HTERT RPE-1 (cell line): ENCODE results near the gene LMO1.

ENCODE experiments used
- in situ Hi-C: fragments of 300-500 bp; cut with MboI; formaldehyde crosslinking; loops from 4 replicates; pipeline ENCODE4 v1.14.3; 2020; ENCODE audit warnings: low sequenced_read_pairs

The LMO1 gene

GRCh38 chr11:8250434-8250833 lies 13.2 kb downstream of the LMO1 start:
- in situ Hi-C loops, result no loop called here

- in situ Hi-C loops, result no loop called here
Observed at GRCh38 chr11:8249482-8249881, 14.2 kb downstream of the LMO1 start.

- in situ Hi-C loops, result no loop called here
Observed at GRCh38 chr11:8248786-8249185, 14.9 kb downstream of the LMO1 start.

GRCh38 chr11:8247312-8247711 lies 16.4 kb downstream of the LMO1 start:
- in situ Hi-C loops, result no loop called here

- in situ Hi-C loops, result no loop called here
Observed at GRCh38 chr11:8243458-8243857, 20.2 kb downstream of the LMO1 start.

GRCh38 chr11:8242499-8243280 lies 21.0 kb downstream of the LMO1 start:
- in situ Hi-C loops, result no loop called here

- in situ Hi-C loops, result no loop called here
Observed at GRCh38 chr11:8242118-8242475, 21.6 kb downstream of the LMO1 start.

- in situ Hi-C loops, result no loop called here
Observed at GRCh38 chr11:8241373-8242117, 22.1 kb downstream of the LMO1 start.

GRCh38 chr11:8239536-8240228 lies 24.0 kb downstream of the LMO1 start:
- in situ Hi-C loops, result no loop called here

GRCh38 chr11:8239040-8239439 lies 24.6 kb downstream of the LMO1 start:
- in situ Hi-C loops, result no loop called here

GRCh38 chr11:8237453-8237852 lies 26.2 kb downstream of the LMO1 start:
- in situ Hi-C loops, result no loop called here

- in situ Hi-C loops, result no loop called here
Observed at GRCh38 chr11:8235925-8236324, 27.8 kb downstream of the LMO1 start.

- in situ Hi-C loops, result no loop called here
Observed at GRCh38 chr11:8234910-8235309, 28.8 kb downstream of the LMO1 start.

- in situ Hi-C loops, result no loop called here
Observed at GRCh38 chr11:8234425-8234821, 29.3 kb downstream of the LMO1 start.

GRCh38 chr11:8233691-8234424 lies 29.8 kb downstream of the LMO1 start:
- in situ Hi-C loops, result no loop called here

- in situ Hi-C loops, result no loop called here
Observed at GRCh38 chr11:8232849-8233606, 30.6 kb downstream of the LMO1 start.

GRCh38 chr11:8232414-8232813 lies 31.3 kb downstream of the LMO1 start:
- in situ Hi-C loops, result no loop called here

GRCh38 chr11:8231979-8232378 lies 31.7 kb downstream of the LMO1 start:
- in situ Hi-C loops, result no loop called here

- in situ Hi-C loops, result no loop called here
Observed at GRCh38 chr11:8230921-8231847, 32.5 kb downstream of the LMO1 start.
